ENCODE data around the gene SOX10. TPM values are rescaled to one million over a fixed set of nuclear protein-coding genes. Genes with fewer than 3 reads are reported as not detected.

The SOX10 gene
- total and polyA plus RNA-seq, 2 donors from 2014 or later, result 0.22 to 1.5 TPM

DNA sequence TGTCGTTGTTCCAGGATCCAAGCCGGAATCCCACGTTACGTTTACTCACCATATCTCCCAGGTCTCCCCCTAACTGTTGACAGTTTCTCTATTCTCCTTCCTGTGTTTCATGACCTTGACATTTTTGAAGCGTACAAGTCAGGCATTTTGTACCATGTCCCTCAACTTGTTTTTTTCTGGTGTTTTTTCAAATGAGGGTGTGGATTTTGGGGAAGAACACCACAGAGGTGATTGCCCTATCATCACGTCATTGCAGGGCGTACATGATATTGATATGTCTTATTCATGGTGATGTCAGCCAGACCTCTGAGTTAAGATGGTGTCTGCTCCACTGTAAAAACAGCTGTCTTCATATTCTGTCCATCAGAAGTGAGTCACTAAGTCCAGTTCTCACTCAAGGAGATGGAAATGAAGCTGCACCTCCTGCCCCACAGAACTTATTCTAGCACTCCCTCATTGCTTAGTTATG is 28.3 kb upstream of the SOX10 start:
- Histone ChIP-seq H3K4me3 (ENCODE audit: low read length in 3 of 3) (no peak overlapping the region), H3K27me3 (ENCODE audit: control insufficient read depth, insufficient read depth, low read length) (no peaks in the 10 kb centered on the region), H3K27ac (ENCODE audit: low read depth in 2 of 2, low read length in 2 of 2) (no peak overlapping the region), H3K36me3 (ENCODE audit: control insufficient read depth in 2 of 3, insufficient read depth in 3 of 3, low read length in 3 of 3) (no peaks in the 10 kb centered on the region), H3K4me1 (ENCODE audit: control insufficient read depth in 2 of 3, insufficient read depth in 2 of 3, low read depth in 1 of 3, low read length in 3 of 3) (peaks cover 0 to 4% (median 4%) of the 10 kb centered on the region in 3 donors), H3K9ac (ENCODE audit: low read length in 3 of 3) (no peak overlapping the region), H3K9me3 (ENCODE audit: control insufficient read depth in 2 of 3, insufficient read depth in 1 of 3, low read length in 3 of 3) (no peaks in the 10 kb centered on the region)
- intact Hi-C loops (cut with DNase I), result no loop called here
- TF ChIP-seq, protein P1, sequence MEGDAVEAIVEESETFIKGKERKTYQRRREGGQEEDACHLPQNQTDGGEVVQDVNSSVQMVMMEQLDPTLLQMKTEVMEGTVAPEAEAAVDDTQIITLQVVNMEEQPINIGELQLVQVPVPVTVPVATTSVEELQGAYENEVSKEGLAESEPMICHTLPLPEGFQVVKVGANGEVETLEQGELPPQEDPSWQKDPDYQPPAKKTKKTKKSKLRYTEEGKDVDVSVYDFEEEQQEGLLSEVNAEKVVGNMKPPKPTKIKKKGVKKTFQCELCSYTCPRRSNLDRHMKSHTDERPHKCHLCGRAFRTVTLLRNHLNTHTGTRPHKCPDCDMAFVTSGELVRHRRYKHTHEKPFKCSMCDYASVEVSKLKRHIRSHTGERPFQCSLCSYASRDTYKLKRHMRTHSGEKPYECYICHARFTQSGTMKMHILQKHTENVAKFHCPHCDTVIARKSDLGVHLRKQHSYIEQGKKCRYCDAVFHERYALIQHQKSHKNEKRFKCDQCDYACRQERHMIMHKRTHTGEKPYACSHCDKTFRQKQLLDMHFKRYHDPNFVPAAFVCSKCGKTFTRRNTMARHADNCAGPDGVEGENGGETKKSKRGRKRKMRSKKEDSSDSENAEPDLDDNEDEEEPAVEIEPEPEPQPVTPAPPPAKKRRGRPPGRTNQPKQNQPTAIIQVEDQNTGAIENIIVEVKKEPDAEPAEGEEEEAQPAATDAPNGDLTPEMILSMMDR (IDR thresholded peaks at IDR 0.05; ENCODE audit: borderline replicate concordance, extremely low read depth, insufficient read depth), result no peak
- no peak for FAIRE-seq
- DNase-seq, result no peak

DNA sequence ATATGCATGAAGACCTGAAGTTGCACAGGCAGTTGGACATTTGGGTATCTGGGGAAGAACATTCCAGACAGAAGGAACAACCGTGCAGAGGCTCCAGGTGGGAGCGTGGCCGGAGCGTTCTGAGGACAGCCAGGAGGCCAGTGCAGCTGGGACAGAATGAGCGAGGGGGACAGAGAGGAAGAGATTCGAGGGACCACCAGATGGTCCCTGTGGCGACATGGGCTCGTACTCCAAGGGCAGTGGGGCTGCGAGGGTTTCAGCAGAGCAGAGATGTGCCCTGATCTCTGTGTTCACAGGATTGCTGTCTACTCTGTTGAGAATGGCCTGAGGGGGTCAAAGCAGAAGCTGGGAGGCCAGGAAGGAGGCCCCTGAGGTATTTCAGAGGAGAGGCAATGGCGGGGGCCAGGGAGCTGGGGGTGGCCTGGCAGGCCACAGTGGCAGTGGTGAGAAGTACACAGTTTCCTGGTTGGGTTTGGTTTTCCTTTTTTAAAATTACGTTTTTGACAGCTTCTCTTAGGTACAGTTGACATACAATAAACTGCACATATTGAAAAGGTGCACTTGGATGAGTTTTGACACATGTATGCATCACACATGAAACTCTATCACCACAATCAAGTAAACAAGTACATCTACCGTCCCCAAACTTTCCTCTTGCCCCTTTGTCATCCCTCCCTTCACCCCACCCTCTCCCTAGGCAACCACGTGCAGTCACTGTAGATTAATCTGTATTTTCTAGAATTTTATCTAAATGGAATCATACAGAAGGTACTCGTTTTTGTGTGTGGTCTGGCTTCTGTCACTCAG is 24.8 kb upstream of the SOX10 start:
- Histone ChIP-seq H3K9me3 (ENCODE audit: control insufficient read depth in 2 of 3, insufficient read depth in 1 of 3, low read length in 3 of 3) (no peaks in the 10 kb centered on the region), H3K9ac (ENCODE audit: low read length in 3 of 3) (no peak overlapping the region), H3K27me3 (ENCODE audit: control insufficient read depth, insufficient read depth, low read length) (no peaks in the 10 kb centered on the region), H3K36me3 (ENCODE audit: control insufficient read depth in 2 of 3, insufficient read depth in 3 of 3, low read length in 3 of 3) (no peaks in the 10 kb centered on the region), H3K4me3 (ENCODE audit: low read length in 3 of 3) (no peak overlapping the region), H3K27ac (ENCODE audit: low read depth in 2 of 2, low read length in 2 of 2) (no peak overlapping the region), H3K4me1 (ENCODE audit: control insufficient read depth in 2 of 3, insufficient read depth in 2 of 3, low read depth in 1 of 3, low read length in 3 of 3) (no peaks in the 10 kb centered on the region)
- intact Hi-C loops (cut with DNase I), result no loop called here
- DNase-seq (no peak), FAIRE-seq (no peak)
- TF ChIP-seq, protein P1 (IDR thresholded peaks at IDR 0.05; ENCODE audit: borderline replicate concordance, extremely low read depth, insufficient read depth), result no peak

DNA sequence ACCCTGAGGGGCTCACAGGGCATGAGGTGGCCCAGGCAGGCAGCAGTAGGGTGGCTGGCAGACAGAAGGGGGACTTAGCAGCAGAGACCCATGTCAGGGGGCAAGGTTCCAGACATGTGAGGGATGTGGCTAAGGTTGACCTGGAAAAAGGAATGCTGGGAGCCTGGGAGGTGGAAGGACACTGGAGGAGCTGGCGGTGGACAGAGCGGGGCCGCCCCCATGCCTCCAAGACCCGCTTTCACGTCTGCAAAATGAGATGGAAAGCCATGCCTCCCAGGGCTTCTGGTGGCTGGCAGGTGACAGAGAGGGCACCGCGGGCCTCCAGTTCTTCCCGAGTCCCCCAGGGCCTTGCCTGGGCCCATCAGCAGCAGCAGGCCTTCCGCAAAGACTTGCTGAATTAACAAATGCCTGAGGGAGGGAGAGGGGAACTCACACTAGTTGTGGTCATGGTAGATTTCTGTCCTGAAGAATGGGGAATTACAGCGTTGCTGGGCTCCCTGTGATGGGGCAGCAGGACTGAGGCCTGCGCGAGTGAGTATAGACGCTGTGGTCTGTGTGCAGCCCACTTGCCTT is 23.1 kb upstream of the SOX10 start:
- H3K36me3 ChIP-seq (ENCODE audit: control insufficient read depth in 2 of 3, insufficient read depth in 3 of 3, low read length in 3 of 3), result no peaks in the 10 kb centered on the region
- no peak overlapping the region for H3K9ac ChIP-seq (ENCODE audit: low read length in 3 of 3)
- TF ChIP-seq, protein P1 (IDR thresholded peaks at IDR 0.05; ENCODE audit: borderline replicate concordance, extremely low read depth, insufficient read depth), result no peak
- no peak overlapping the region for H3K27ac ChIP-seq (ENCODE audit: low read depth in 2 of 2, low read length in 2 of 2)
- no peaks in the 10 kb centered on the region for H3K27me3 ChIP-seq (ENCODE audit: control insufficient read depth, insufficient read depth, low read length)
- FAIRE-seq (no peak), DNase-seq (no peak)
- H3K4me1 ChIP-seq (ENCODE audit: control insufficient read depth in 2 of 3, insufficient read depth in 2 of 3, low read depth in 1 of 3, low read length in 3 of 3), result no peaks in the 10 kb centered on the region
- no peaks in the 10 kb centered on the region for H3K9me3 ChIP-seq (ENCODE audit: control insufficient read depth in 2 of 3, insufficient read depth in 1 of 3, low read length in 3 of 3)
- intact Hi-C loops (cut with DNase I), result no loop called here
- H3K4me3 ChIP-seq (ENCODE audit: low read length in 3 of 3), result no peak overlapping the region
